Measurements from ENCODE around the gene STIP1.

GRCh38 chr11:64207256-64208085, 21.5 kb downstream of the STIP1 start:
- TF ChIP-seq CTCF (IDR thresholded peaks at IDR 0.05) (no peak), EZH2 (IDR thresholded peaks at IDR 0.05) (no peak)
